Osteocyte (in vitro differentiated cells): Measurements from ENCODE around the gene HIC1. TPM values are rescaled to one million over a fixed set of nuclear protein-coding genes. Genes with fewer than 3 reads are reported as not detected.

Source experiments
- DNase-seq: peaks from one replicate; pipeline ENCODE4 v3.0.0; 2021; ENCODE audit warnings: mixed read lengths; ENCODE audit not compliant: unreplicated experiment; ENCODE audit errors: extremely low spot score
- H3K27ac Mint-ChIP-seq: one replicate; pipeline ENCODE4 v1.8.0; 2021; ENCODE audit warnings: mild to moderate bottlenecking, mixed read lengths; ENCODE audit not compliant: unreplicated experiment
- H3K27me3 Mint-ChIP-seq: one replicate; pipeline ENCODE4 v1.8.0; 2021; ENCODE audit warnings: mixed read lengths; ENCODE audit not compliant: unreplicated experiment
- H3K36me3 Mint-ChIP-seq: one replicate; pipeline ENCODE4 v1.8.0; 2021; ENCODE audit warnings: mixed read lengths; ENCODE audit not compliant: unreplicated experiment
- H3K4me1 Mint-ChIP-seq: one replicate; pipeline ENCODE4 v1.8.0; 2021; ENCODE audit warnings: mixed read lengths; ENCODE audit not compliant: unreplicated experiment
- H3K4me3 Mint-ChIP-seq: one replicate; pipeline ENCODE4 v1.8.0; 2021; ENCODE audit warnings: mild to moderate bottlenecking, moderate library complexity, mixed read lengths; ENCODE audit not compliant: unreplicated experiment
- H3K9me3 Mint-ChIP-seq: one replicate; pipeline ENCODE4 v1.8.0; 2021; ENCODE audit warnings: mixed read lengths; ENCODE audit not compliant: unreplicated experiment
- total RNA-seq: library from RNA; stranded (reverse); gene quantifications from 2 replicates; pipeline ENCODE4 v1.2.1, GENCODE V29; 2021
- TF ChIP-seq, protein P1 (sequence below): fragments of 200-600 bp; sonication (generic); IDR thresholded peaks from 2 replicates; pipeline ENCODE4 v1.5.0; 2021; ENCODE audit warnings: antibody characterized with exemption, mild to moderate bottlenecking, moderate library complexity

The HIC1 gene
- total RNA-seq, 1 donor from 2014 or later = 3.3 TPM

DNA sequence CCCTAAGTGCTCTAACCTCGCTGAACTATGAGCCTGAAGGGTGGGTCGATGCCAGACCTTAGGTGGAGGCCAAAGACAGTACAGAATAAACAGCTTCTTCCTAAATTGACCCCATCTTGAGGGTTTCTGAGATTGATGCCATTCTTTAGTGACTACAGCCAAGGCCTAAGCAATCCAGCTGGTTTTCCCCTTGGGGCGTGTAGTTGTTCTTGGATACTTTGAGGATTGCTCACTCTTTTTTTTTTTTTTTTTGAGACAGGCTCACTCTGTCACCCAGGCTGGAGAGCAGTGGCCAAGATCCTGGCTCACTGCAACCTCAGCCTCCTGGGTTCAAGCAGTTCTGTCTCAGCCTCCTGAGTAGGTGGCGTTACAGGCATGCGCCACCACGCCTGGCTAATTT lies 11.1 kb upstream of the HIC1 start:
- no peak overlapping the region for H3K27ac Mint-ChIP-seq
- H3K4me3 Mint-ChIP-seq = no peak overlapping the region

DNA sequence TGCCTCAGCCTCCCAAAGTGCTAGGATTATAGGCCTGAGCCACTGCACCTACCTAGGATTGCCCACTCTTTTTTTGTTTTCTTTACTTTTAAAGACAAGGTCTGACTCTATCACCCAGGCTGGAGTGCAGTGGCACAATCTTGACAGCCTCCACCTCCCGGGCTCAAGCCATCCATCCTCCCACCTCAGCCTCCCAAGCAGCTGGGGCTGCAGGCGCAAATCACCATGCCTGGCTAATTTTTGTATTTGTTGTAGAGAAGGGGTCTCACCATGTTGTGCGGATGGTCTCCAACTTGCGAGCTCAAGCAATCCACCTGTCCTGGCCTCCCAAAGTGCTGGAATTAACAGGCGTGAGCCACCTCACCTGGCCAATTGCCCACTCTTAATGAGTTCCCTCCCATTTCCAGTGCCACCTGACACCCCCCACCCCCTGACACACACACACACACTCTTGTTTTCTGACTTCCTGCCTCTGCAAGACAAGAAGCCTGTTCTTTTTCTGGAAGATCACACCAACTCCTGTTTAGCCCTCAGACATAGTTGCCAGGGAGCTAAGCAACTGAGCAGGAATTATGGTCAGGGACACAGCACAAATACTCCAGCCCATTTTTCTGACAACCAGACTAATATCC lies 10.5 kb upstream of the HIC1 start:
- Mint-ChIP-seq H3K9me3 (no peaks in the 10 kb centered on the region), H3K27me3 (no peaks in the 10 kb centered on the region), H3K4me3 (no peak overlapping the region), H3K4me1 (peaks cover 28% of the 10 kb centered on the region), H3K36me3 (peaks cover 12% of the 10 kb centered on the region), H3K27ac (no peak overlapping the region)
- TF ChIP-seq, protein P1, sequence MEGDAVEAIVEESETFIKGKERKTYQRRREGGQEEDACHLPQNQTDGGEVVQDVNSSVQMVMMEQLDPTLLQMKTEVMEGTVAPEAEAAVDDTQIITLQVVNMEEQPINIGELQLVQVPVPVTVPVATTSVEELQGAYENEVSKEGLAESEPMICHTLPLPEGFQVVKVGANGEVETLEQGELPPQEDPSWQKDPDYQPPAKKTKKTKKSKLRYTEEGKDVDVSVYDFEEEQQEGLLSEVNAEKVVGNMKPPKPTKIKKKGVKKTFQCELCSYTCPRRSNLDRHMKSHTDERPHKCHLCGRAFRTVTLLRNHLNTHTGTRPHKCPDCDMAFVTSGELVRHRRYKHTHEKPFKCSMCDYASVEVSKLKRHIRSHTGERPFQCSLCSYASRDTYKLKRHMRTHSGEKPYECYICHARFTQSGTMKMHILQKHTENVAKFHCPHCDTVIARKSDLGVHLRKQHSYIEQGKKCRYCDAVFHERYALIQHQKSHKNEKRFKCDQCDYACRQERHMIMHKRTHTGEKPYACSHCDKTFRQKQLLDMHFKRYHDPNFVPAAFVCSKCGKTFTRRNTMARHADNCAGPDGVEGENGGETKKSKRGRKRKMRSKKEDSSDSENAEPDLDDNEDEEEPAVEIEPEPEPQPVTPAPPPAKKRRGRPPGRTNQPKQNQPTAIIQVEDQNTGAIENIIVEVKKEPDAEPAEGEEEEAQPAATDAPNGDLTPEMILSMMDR = no peak
- no peak for DNase-seq

More for the DNA sequence above, 11.1 kb upstream of the HIC1 start:
- no peak for DNase-seq
- TF ChIP-seq, protein P1 = no peak
- Mint-ChIP-seq H3K4me1 (peaks cover 24% of the 10 kb centered on the region), H3K36me3 (peaks cover 12% of the 10 kb centered on the region), H3K27me3 (no peaks in the 10 kb centered on the region), H3K9me3 (no peaks in the 10 kb centered on the region)

DNA sequence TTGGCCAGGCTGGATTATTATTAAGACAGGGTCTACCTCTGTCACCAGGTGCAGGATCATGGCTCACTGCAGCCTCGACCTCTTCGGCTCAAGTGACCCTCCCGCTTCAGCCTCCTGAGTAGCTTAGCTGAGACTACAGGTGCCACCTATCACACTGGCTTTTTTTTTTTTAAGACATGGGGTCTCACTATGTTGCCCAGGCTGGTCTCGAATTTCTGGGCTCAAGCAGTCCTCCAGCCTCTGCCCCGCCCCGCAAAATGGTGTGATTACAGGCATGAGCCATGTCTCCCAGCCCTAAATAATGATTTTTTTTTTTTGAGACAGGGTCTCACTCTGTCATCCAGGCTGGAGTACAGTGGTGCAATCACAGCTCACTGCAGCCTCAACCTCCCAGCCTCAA lies 7.3 kb upstream of the HIC1 start:
- no peaks in the 10 kb centered on the region for H3K9me3 Mint-ChIP-seq
- TF ChIP-seq, protein P1 = no peak
- no peak overlapping the region for H3K4me3 Mint-ChIP-seq
- peaks cover 4% of the 10 kb centered on the region for H3K27me3 Mint-ChIP-seq
- no peak overlapping the region for H3K27ac Mint-ChIP-seq
- H3K36me3 Mint-ChIP-seq = peaks cover 10% of the 10 kb centered on the region
- DNase-seq = no peak
- peaks cover 24% of the 10 kb centered on the region for H3K4me1 Mint-ChIP-seq

DNA sequence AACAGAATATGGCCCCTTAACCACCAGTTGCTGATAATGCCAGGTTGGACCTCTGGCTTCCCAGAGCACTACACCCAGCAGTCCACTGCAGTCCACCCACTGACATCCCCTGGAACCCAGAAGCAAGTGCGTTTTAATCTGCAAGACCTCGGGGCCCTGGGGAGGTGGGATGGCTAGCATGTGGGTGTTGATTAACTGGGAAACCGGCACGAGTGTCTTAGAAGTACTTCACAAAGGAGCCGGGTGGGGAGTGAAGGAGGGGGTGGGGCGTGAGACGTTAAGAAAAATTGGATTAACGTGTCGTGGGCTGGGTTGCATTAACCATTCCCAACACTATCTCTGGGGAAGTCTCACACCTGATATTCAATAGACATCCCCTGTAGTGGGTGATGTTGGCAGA lies 6.1 kb upstream of the HIC1 start:
- no peak for DNase-seq
- Mint-ChIP-seq H3K4me3 (peak overlapping the region; percentile 78), H3K27ac (peak overlapping the region; percentile 79), H3K27me3 (peaks cover 4% of the 10 kb centered on the region), H3K4me1 (peaks cover 19% of the 10 kb centered on the region), H3K36me3 (peaks cover 3% of the 10 kb centered on the region), H3K9me3 (no peaks in the 10 kb centered on the region)
- TF ChIP-seq, protein P1 = no peak

DNA sequence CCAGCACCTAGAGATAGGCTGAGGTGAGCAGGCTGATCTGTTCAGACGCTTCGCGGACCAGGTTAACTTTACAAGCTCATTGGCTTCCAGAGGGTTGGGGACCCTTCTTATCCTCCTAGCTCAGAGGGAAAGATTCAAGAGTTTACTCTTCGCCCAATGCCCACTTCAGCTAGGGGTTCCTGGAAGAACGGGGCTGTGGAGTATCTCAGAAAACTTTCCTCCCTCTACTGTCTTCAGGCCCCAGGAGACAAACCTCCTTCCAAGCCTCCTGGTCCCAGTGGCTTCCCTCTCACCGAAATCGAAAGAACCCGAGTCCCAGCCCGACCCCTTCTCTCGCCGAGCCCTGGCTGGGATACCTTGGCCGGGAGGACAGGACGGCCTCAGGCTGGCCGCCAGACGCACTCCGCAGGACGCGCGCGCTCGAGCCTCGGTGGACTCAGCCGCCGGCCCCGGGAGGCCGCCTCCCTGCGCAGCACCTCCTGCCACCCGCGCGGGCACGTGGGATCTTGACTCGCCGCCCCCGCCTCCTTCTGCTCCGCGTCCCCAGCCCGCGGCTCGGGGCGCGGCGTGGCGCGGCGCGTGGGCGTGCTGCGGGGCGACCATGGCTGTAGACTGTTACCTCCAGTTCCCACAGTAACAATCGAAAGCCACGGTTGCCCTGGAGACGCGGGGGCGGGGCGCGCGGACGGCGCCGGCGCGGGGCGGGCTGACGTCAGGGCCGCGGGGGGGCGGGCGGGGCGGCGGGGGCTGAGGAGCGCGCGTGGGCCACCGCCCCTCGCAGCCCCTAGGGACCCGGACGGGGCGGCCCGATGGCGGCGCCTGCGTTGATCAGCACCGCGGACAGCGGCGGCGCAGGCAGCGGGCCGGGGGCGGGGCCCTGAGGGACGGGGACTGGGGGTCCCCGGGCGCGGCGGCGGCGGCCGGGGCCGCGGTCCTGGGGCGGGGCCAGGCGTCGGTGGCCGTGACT lies 5.3 kb upstream of the HIC1 start:
- Mint-ChIP-seq H3K4me3 (peak overlapping the region; percentile 78), H3K36me3 (peaks cover 2% of the 10 kb centered on the region), H3K27ac (peak overlapping the region; percentile 79), H3K27me3 (peaks cover 4% of the 10 kb centered on the region), H3K4me1 (peaks cover 24% of the 10 kb centered on the region), H3K9me3 (no peaks in the 10 kb centered on the region)
- TF ChIP-seq, protein P1 = no peak
- DNase-seq = peak; percentile 96
